Right lung (tissue), 5 donors: ENCODE data around the gene PTPN20. TPM values are rescaled to one million over a fixed set of nuclear protein-coding genes. Genes with fewer than 3 reads are reported as not detected.

Source experiments
- DNase-seq, 2 donors: peaks; one replicate each; pipeline ENCODE4 v3.0.0-alpha.2; 2013
- polyA plus RNA-seq, 5 donors: library from polyadenylated mRNA; unstranded; fragments of 120-200 nt; gene quantifications; one replicate each; pipeline versions ENCODE4 v1.2.1 to v1.2.3, GENCODE V29; 2013; ENCODE audit warnings: inconsistent platforms in 1 of 5, low replicate concordance in 1 of 5; ENCODE audit not compliant: insufficient read length in 5 of 5, insufficient read depth in 1 of 5

The PTPN20 gene
- polyA plus RNA-seq, 5 donors, result 2.3 to 7.8 (median 4.2) TPM

GRCh38 chr10:47019155-47020145 lies 108.2 kb downstream of the PTPN20 start:
- no peak for DNase-seq

GRCh38 chr10:47020471-47020870 lies 109.2 kb downstream of the PTPN20 start:
- no peak for DNase-seq

- no peak for DNase-seq
Measured at GRCh38 chr10:47021850-47022249, 110.6 kb downstream of the PTPN20 start.

GRCh38 chr10:47022311-47023131 lies 111.3 kb downstream of the PTPN20 start:
- peak; percentile 57 to 61 for DNase-seq

- no peak for DNase-seq
Measured at GRCh38 chr10:47023237-47024045, 112.2 kb downstream of the PTPN20 start.

GRCh38 chr10:47024046-47024322 lies 112.8 kb downstream of the PTPN20 start:
- no peak for DNase-seq

GRCh38 chr10:47024399-47025252 lies 113.4 kb downstream of the PTPN20 start:
- DNase-seq, result peak in 1 of 2 donors; percentile 52

- DNase-seq, result no peak
Measured at GRCh38 chr10:47025253-47025539, 114.0 kb downstream of the PTPN20 start.

GRCh38 chr10:47025540-47026300 lies 114.5 kb downstream of the PTPN20 start:
- no peak for DNase-seq

GRCh38 chr10:47026301-47027107 lies 115.3 kb downstream of the PTPN20 start:
- no peak for DNase-seq

GRCh38 chr10:47027108-47027783 lies 116.0 kb downstream of the PTPN20 start:
- no peak for DNase-seq

- DNase-seq, result no peak
Measured at GRCh38 chr10:47027784-47028260, 116.6 kb downstream of the PTPN20 start.

- DNase-seq, result no peak
Measured at GRCh38 chr10:47028466-47028865, 117.2 kb downstream of the PTPN20 start.

GRCh38 chr10:47029181-47030009 lies 118.2 kb downstream of the PTPN20 start:
- DNase-seq, result no peak

GRCh38 chr10:47030191-47030703 lies 119.0 kb downstream of the PTPN20 start:
- no peak for DNase-seq

GRCh38 chr10:47031211-47031900 lies 120.1 kb downstream of the PTPN20 start:
- no peak for DNase-seq

GRCh38 chr10:47031901-47032465 lies 120.8 kb downstream of the PTPN20 start:
- DNase-seq, result no peak
